Medulla oblongata (tissue), 1 donor: ENCODE measurements around the gene MBD6.

Experiments
- DNase-seq: peaks from one replicate; pipeline ENCODE4 v3.0.0-alpha.2; 2015; ENCODE audit errors: extremely low spot score

The MBD6 gene, protein sequence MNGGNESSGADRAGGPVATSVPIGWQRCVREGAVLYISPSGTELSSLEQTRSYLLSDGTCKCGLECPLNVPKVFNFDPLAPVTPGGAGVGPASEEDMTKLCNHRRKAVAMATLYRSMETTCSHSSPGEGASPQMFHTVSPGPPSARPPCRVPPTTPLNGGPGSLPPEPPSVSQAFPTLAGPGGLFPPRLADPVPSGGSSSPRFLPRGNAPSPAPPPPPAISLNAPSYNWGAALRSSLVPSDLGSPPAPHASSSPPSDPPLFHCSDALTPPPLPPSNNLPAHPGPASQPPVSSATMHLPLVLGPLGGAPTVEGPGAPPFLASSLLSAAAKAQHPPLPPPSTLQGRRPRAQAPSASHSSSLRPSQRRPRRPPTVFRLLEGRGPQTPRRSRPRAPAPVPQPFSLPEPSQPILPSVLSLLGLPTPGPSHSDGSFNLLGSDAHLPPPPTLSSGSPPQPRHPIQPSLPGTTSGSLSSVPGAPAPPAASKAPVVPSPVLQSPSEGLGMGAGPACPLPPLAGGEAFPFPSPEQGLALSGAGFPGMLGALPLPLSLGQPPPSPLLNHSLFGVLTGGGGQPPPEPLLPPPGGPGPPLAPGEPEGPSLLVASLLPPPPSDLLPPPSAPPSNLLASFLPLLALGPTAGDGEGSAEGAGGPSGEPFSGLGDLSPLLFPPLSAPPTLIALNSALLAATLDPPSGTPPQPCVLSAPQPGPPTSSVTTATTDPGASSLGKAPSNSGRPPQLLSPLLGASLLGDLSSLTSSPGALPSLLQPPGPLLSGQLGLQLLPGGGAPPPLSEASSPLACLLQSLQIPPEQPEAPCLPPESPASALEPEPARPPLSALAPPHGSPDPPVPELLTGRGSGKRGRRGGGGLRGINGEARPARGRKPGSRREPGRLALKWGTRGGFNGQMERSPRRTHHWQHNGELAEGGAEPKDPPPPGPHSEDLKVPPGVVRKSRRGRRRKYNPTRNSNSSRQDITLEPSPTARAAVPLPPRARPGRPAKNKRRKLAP

GRCh38 chr12:57522011-57522886 is at the start of gene MBD6:
TSS of gene MBD6 (plus strand) at chr12:57522824. CDS start at chr12:57524304, 1,480 bp downstream.
- peak; percentile 88 for DNase-seq

GRCh38 chr12:57473392-57473791 is 49.2 kb upstream of the MBD6 start:
- DNase-seq = no peak

DNA sequence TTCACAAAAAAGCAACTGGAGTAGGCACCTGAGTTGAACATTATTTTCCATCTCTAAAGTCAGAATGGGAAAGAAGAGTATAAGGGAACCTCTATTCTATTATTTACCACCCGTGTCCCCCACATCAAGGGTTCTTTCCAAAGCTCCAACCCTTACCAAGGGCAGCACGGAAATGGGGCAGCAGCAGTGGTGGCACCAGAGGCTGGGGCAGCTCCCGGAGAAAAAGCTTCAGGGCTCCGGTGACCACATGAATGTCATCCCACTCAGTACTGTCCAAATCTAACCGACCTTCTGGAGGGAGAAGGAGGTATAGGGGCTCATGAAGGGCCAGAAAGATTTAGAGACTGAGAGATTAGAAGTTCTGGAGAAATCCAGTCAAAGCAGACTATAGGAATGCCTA is 48.7 kb upstream of the MBD6 start:
- no peak for DNase-seq

DNA sequence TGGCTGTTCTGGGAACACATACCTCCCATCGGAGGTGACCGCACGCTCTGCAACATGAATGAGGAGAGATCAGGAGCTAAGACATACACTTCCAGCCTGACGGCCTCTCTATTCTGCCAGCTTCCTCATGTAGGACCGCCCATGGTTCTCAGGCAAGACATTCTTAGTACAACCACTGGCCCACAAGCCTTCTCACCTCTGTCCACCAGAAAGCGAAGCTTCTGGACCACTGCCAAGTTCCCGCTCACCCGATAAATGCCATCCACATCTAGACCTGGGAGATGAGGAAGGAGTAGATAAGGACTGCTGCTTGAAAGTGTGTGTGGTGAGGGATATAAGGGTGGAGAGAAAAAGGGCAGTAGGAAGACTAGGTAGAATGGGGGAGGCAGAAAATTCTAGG is 48.2 kb upstream of the MBD6 start:
- no peak for DNase-seq

DNA sequence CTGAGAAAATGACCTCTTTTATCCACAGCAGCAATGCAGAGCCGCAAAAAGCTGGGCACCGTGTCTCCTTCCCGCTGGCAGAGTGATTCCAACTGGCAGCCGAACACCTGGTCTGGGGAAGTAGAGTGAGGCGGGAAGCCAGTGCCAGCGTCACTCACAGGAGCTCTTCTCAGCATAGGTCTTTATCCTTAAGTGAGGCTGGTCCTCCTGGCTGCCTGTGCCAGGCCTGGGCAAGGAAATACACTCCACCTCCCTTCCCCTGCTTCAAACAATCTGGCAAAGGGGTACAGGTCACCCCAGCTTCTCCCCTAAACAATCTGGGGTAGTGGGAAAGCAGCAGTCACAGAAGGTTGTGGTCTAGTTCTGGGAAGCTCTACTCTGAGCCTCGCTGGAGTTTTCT is 47.8 kb upstream of the MBD6 start:
- DNase-seq = no peak

- DNase-seq = no peak
Observed at GRCh38 chr12:57475271-57476161, 47.1 kb upstream of the MBD6 start.

GRCh38 chr12:57476162-57476992 is 46.2 kb upstream of the MBD6 start:
- DNase-seq = no peak

GRCh38 chr12:57476993-57477709 is 45.5 kb upstream of the MBD6 start:
- DNase-seq = no peak

GRCh38 chr12:57477710-57478681 is 44.6 kb upstream of the MBD6 start:
- peak; percentile 33 for DNase-seq

- DNase-seq = no peak
Observed at GRCh38 chr12:57479043-57479375, 43.6 kb upstream of the MBD6 start.

DNA sequence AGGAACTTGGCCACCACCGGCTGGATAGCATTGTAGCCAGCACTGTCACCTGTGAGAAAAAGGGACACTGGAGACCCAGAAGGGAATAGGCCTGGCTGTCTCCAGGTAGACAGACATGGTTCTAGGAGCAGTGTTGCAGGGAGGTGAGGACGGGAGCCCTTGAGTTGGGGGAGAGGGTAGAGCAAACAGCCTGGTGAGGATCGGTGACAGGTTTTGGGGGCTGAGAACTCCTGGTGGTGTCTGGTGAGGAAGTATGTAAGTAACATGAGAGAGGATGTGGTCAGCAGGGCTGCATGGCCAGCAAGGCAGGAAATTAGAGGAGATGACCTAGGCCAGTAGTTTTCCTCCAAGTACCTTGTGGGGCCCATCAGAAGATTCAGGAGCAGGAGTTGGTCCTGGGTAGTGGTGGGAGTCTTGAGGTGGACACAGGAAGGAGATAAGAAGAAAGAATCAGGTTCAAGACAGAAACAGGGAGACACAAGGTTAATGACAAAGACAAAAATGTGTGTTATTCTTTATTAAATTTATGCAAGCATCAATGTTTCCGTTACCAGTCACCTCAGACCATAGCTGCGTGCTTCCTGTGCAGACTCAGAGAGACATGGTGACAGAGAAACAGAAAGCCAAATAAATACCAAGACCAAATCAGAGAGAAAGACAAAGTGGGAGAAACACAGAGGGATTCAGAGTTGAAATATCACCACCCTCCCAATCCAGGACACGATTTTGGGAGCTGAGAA is 43.1 kb upstream of the MBD6 start, which contains the start of gene ARHGAP9:
ARHGAP9 (minus strand) TSS at position 491 of the 740 bp plus-strand sequence; CDS start at position 31, 460 bp downstream.
- DNase-seq = peak; percentile 32

DNA sequence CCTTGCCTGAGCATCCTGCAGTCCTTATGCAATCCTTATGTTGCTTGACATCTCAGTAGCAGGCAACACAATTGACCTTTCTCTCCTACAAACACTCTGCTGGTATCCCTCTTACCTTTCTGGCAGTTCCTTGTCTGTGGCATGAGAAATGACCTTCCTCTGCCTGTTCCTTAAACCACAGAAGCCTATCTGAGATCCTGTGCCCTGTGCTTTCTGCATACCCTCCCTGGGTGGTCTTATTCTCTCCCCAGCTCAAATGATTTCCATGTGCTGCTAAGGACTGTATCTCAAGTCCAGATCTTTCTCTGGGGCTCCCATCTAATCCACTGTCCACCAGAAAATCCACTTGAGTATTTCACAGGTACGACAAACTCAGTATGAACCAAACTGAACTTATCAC is 41.0 kb upstream of the MBD6 start:
- no peak for DNase-seq

GRCh38 chr12:57483466-57483865 is 39.2 kb upstream of the MBD6 start:
- DNase-seq = no peak

GRCh38 chr12:57485695-57486094 is 36.9 kb upstream of the MBD6 start:
- no peak for DNase-seq

DNA sequence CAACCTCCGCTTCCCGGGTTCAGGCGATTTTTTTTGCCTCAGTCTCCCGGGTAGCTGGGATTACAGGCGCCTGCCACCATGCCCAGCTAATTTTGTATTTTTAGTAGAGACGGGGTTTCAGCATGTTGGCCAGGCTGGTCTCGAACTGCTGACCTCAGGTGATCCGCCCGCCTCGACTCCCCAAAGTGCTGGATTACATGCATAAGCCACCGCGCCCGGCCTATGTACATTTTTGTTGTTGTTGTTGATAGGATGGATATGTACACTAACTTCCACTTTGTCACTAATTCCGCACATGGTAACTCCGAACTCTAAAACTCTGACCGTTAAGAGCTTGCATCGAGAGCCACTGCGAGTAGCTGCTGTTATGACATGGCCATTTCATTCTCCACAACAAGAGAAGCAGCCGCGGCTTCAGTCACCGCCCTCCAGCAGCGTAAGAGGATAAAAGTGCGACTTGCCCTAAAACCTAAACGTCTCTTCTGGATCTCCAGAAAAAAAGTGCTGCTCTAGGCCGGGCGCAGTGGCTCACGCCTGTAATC is 35.5 kb upstream of the MBD6 start:
- DNase-seq = no peak

- peak; percentile 99 for DNase-seq
Observed at GRCh38 chr12:57487597-57488401, 34.8 kb upstream of the MBD6 start, which contains the start of gene MARS1. TSS of gene MARS1 (plus strand) at chr12:57488068. CDS start at chr12:57488091, 23 bp downstream.
